GM15510 (cell line): Measurements from ENCODE around the gene ARID5B.

ENCODE experiments used
- POLR2A ChIP-seq: IDR thresholded peaks from 3 replicates; pipeline ENCODE4 v1.6.1; 2011; ENCODE audit warnings: borderline replicate concordance; ENCODE audit not compliant: insufficient read length; ENCODE audit errors: extremely low read depth

ARID5B gene

DNA sequence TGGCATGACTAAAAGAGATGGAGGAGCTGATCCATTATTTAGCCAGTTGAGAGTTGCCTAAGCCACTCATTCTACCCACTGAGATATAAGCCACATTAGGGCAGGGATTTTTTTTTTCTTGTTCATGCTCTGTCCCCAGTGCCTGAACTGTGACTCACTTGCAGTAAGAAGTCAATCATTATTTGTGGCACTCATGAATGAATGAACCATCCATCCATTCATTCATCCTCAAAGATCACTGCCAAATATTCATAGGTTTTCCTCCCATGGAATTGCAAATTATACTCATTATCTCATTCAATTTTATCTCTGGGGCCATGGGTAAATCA lies 22.8 kb upstream of the ARID5B start:
- no peak for TF ChIP-seq POLR2A

DNA sequence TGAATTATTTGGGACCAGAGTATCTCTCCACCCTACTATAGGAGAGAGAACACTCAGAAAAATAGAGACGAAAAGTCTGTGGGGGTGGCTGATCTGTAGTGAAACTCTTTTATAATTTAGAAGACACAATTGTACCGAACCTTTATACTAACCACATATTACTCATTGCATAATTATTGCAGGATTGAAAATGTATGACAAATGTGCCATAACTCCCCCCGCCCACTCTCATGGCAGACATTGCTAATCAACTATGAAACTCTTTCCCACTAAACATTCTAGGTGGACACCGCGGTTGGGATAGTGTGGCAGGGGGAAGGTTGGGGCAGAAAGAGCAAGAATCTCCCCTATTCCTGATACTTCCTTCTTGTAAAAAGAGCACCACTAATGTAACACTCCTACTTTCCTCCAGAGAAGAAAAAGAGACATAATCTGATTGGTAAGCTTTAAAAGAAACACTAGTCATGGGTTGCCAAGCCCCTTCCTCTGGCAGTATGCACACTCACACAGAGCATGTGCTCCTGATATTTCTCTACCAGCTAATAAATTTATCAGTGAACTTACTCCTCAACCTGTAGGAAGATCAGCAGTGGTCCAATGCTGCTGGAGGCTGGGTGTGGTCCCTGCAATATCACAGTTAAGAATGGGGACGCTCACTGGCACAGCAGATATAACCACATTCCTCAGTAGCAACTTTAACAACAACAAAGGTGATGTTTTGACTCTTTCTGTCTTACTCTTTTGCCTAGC lies 18.7 kb upstream of the ARID5B start:
- TF ChIP-seq POLR2A = no peak

DNA sequence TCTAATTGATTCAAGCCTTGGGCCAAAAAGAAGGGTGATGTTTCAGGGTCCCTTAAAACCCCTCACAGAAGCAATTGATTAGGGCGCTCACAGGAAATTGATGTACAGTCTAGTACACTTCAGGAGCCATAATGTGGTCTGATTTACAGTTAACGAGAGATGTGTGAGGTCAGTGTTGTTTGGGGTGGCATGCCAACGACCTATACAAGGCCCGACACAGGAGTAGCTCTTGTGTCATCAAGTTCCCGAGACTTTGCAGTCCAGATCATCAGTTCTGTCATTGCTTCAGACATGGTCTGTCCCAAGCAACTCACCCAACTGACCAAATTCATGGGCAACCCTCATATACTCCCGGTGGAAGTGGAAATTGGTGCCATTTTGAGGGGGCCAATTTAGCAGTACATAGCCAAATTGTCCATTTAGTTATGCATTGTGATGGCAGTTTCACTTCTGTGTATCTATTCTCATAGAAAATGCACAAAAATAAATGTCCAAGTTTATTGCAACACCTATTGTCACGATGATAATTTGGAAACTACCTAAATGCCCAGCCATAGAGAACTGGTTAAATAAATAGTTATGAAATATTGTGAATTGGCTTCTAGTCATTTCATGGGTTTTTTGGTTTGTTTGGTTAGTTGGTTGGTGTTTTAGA lies 18.0 kb upstream of the ARID5B start:
- TF ChIP-seq POLR2A = no peak

DNA sequence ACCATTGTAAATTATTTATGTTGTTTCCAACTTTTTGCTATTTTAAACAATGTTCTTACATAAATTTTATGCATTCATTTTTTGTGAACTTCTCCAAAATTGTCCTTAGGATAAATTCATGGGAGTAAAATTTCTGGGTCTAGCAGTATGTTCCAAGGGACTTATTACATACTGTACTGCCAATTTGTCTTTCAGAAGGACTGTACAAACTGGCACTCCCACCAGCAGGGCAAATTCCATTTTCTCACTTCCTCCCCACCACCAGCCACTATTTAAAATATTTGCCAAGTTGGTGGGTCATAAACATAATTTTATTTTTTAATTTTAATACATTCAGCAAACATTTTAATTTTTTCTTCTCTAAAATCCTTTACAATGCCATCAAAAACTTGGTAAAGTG lies 13.7 kb upstream of the ARID5B start:
- no peak for TF ChIP-seq POLR2A

DNA sequence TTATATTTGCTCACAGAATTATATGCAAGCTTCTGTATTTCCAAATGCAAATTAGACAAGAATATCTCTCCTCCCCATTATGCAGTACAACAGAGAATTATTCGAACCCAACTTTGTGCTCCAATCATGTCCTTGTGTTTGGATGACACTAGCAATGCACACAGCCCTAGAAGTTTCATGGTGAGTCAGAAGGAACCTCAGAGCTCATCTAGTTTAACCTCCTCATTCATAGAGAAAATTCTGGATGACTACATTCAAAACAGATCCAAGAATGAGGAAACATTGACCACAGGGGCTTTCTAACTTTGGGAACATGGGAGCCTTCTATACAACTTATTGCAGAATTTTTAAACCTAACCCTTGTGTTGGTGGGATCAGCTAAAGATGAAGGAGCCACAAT lies 12.8 kb upstream of the ARID5B start:
- no peak for TF ChIP-seq POLR2A

DNA sequence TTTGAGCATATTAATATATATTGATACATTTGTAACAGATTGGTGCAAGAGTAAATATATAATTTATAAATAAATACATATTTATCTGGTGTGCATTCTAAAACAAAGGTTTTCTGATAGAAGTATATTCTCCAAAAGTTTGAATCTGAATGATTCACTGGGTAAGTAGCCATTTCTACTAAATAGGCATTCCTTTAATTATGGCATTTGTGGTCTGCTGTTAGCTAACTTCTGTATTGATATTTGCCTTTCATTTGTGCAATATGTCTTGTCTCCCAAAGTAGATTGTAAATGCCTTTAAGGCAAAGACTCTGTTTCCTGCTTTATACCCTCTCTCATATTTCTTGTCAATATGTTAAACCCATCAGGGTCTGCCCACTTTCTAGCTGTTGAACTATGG lies 11.1 kb upstream of the ARID5B start:
- TF ChIP-seq POLR2A = no peak

DNA sequence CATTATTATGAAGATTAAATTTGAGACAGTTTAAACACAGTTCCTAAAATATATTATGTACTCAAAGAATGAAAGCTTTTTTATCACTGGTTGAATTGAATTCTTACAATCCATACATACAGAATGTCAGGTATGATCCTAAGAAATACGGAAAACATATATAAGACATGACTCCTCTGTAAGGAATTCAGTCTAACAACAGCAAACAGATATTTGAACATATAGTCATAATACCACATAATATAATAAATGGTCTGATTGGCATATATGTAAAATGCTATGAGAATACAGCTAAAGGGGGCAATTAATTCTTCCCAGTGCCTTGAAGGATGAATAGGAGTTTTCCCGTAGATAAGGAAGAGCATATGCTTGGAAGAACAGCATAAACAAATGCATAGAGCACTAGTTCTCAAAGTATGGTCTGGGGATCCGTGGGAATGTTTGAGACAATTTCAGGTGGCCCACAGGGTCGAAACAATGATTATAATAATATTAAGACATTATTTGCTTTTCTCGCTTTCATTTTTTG lies 10.6 kb upstream of the ARID5B start:
- TF ChIP-seq POLR2A = no peak

DNA sequence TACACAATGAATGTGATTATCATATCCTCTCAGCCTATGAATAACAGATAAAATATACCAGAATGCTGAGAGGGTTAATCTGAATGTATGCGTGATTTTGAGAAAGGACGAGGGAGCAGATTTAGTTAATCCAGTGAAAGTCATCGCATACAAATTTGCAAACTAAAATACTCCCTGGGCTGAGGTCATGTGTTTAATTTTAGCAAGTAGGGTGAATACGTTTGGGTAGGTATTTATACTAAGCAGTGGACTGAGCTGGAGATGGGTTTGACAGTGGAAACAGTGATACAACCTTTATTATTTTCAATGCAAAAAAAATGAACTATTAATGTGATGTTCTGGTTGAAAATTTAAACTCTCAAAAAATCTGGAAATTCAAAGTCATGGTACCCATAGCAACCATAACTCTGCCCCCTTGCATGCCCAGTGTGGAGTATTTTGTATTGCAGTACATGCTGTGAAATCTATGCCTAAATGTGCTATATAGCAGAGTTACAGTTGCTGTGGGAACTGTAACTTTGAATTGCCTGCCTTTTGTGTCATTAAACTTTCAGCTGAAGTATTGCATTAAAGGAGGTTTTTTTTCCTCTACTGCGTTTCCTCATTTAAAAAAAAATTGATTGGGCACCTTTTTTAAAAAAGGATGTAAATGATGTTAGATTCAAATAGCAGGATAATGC lies 9.5 kb upstream of the ARID5B start:
- no peak for TF ChIP-seq POLR2A

DNA sequence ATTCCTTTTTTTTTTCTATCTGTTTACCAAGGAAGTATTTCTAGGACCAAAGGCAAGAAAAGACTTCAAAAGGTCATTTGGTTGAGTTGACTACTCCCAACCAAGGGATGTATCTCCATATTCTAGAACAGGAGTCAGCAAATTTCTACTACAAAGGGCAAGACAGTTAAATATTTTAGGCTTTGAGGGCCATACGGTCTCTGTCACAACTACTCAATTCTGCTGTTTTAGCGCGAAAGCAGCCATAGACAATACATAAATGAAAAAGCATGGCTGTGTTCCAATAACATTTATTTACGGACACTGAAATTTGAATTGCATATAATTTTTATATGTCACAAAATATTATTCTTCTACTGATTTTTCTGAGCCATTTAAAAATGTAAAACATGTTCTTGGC lies 8.5 kb upstream of the ARID5B start:
- no peak for TF ChIP-seq POLR2A

DNA sequence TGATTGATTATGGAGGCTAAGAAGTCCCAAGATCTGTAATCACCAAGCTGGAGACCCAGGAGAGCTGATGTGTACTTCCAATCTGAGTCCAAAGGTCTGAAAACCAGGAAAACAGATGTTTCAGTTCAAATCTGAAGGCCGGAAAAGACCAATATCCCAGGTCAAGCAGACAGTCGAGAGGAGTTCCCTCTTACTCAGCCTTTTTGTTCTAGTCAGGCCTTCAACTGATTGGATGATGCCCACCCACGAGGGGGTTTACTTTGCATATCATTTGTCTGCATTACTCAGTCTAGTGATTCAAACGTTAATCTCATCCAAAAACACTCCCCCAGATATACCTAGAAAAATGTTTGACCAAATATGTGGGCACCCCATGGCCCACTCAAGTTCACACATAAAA lies 7.4 kb upstream of the ARID5B start:
- no peak for TF ChIP-seq POLR2A

DNA sequence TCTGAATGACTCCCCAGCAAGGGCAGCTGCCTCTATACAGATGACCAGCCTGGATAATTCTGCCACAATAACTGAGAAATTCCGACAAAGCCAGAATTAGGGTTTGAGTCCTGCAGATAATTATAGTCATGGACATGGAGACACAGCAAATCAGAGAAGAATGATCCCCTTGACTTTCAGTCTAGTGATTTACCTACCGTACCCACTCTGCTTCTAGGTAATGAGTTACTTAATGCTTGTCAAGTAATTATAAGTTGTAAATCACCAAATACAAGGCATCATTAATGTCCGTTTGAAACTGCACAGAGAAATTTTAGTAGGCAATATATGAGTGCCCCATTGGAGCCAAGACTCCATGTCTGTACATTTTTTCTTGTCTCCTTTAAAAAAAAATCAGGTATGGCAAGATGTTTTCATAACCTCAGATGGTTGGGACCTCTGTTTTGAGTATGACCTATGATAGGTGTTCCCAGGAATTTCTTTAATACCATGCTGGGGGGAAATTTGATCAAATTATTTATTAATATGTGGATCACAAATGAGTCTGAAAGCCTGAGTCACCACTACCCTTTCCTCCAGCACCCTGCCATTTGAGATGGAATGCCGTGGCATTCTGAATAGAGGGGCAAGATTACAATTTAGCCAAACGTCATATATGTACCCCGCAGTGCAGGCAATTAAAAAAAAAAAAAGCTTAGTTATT lies 5.5 kb upstream of the ARID5B start:
- no peak for TF ChIP-seq POLR2A

DNA sequence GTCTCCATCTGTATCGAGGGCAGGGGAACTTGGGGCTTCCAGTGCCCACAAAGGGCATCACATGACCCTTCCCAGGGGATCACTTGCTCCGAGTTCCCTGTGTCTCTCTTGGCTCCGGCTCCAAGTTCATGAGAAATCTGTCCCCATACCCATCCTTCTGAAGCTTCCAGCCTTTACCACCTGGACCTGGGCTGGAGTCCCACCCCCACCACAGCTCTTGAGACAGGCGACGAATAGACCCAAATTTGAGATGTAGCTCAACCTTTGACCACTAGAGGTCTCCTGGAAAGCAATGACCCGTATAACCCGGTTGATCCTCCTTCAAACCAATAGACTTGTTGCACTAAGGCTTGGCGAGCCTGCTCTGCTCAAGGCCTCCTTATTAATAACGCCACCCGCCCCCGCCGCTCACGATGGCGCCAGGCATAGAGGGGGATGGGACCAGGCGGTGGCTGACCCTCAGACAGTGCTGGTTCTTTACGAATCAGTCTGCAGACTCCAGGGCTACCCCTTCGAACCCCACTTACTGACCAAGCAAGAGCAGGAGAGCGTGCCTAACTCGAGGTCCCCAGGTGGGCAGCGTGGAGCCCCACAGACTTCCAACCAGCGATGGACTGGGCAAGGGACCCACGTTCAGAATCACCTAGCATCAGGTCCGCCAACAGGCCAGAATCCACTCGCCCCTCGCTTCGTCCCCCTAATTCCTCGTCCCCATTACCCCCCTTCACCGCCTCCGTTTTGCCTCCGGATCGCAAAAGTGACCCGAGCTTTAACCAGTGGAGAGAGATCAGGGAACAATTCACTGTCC lies 4.4 kb upstream of the ARID5B start:
- peak; percentile 14 for TF ChIP-seq POLR2A

DNA sequence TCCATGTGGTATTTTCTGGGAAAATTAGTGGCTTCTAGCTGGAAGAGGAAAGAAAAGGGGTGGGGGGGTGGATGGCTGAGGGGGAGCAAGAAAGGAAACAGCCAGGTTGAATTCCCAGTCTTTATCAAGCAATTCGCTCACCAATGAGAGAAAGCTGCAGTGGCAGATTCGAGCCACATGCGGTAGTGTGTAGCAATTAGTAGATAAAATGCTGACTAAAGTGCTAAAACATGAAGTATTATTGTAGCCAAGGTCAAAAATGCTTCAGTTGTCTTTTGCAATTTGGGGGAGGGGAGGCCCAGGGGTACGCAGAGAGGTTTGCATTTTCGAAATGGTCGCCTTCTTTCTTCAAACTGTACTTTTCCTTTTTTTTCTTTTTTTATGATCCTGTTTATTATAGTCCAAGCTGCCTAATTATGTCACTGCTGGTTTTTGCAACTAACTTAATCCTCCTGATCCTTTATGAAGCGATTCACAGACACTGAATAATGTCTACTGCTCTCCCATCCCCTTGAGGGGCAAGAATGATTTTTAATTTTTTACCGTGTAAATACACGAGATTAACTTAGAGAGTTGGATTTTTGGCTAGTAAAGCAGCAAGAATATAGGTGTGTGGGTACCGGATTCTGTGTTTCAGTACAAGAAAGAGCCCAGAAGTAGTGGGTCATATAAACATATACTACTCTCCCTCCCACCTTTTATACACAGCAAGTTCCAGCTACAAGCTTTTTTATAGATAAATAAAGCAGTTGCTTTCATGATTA lies 3.6 kb upstream of the ARID5B start:
- TF ChIP-seq POLR2A = no peak

DNA sequence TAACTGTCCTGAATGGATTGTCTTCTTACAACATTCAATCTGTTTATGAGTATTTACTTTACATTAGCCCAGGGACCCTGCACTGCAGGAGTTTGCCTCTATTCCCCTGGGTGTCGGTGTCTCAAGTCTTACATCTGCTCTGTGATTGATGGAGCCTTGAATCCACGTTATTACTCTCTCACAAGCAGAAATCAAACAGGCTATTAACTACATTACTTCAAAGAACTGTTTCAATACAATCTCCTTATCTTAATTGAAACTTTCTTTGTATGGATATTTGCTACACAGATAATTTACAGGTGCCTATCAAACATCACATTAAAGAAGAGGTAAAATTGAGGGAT lies 3.1 kb upstream of the ARID5B start:
- no peak for TF ChIP-seq POLR2A
